ENCODE results near the gene RAB24. TPM values are rescaled to one million over a fixed set of nuclear protein-coding genes. Genes with fewer than 3 reads are reported as not detected.

Gene RAB24
- total and polyA plus RNA-seq, 2 of the 4 experiments (the other 2 are of a cell fraction) = 18.5 to 60.8 TPM

DNA sequence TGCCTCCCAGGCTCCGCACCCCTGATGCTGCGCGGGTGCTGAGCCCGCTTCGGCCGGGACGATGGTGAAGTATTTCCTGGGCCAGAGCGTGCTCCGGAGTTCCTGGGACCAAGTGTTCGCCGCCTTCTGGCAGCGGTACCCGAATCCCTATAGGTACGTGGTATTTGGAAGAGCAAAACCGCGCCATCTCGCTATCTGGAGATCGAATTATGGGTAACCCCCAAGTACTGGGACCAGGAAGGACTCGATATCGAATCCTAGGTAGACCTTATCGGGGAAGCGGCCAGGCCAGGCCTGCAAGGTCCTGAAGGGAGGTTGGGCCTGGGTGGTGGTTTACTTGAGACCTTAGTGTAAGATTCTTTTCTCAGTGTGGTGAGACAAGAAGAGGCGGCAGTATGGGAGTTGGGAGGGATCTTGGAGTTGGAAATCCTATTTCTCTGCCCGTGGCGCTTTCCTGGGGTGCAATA is 439 bp upstream of the RAB24 start (continued):
- TF ChIP-seq, protein P1, sequence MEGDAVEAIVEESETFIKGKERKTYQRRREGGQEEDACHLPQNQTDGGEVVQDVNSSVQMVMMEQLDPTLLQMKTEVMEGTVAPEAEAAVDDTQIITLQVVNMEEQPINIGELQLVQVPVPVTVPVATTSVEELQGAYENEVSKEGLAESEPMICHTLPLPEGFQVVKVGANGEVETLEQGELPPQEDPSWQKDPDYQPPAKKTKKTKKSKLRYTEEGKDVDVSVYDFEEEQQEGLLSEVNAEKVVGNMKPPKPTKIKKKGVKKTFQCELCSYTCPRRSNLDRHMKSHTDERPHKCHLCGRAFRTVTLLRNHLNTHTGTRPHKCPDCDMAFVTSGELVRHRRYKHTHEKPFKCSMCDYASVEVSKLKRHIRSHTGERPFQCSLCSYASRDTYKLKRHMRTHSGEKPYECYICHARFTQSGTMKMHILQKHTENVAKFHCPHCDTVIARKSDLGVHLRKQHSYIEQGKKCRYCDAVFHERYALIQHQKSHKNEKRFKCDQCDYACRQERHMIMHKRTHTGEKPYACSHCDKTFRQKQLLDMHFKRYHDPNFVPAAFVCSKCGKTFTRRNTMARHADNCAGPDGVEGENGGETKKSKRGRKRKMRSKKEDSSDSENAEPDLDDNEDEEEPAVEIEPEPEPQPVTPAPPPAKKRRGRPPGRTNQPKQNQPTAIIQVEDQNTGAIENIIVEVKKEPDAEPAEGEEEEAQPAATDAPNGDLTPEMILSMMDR (conservative IDR thresholded peaks at IDR 0.05; ENCODE audit: low read depth, low read length) = no peak
- TF ChIP-seq MAZ (IDR thresholded peaks at IDR 0.05; ENCODE audit: borderline replicate concordance, low read depth, low read length) = no peak
